Left renal pelvis (tissue), 4 donors: ENCODE data around the gene SLC5A10. TPM values are rescaled to one million over a fixed set of nuclear protein-coding genes. Genes with fewer than 3 reads are reported as not detected.

Source experiments
- DNase-seq, 4 donors: peaks; one replicate each; pipeline ENCODE4 v3.0.0-alpha.2; 2013; ENCODE audit warnings: low read depth in 4 of 4, low spot score in 3 of 4
- polyA plus RNA-seq, 4 donors: library from polyadenylated mRNA; unstranded; fragments of 120-200 nt; gene quantifications; one replicate each; pipeline ENCODE4 v1.2.1, GENCODE V29; 2013; ENCODE audit not compliant: insufficient read length in 4 of 4

SLC5A10 gene
- polyA plus RNA-seq, 4 donors: 0.15 to 0.64 (median 0.35) TPM

DNA sequence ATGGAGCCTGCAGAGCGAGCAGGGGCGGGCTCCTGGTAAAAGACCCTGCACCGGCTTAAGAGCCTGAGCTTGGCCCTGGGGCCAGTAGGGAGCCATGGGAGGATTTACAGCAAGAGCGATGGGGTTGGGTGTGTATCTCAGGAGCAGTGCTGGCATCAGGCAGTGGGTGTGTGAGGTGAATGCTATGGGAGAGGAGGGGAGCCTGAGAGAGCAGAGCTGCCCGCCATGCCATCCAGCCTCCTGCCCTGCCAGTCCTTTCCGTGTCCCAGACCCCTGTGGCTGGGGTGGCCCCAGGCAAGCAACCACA is 29.3 kb downstream of the SLC5A10 start:
- DNase-seq: no peak

DNA sequence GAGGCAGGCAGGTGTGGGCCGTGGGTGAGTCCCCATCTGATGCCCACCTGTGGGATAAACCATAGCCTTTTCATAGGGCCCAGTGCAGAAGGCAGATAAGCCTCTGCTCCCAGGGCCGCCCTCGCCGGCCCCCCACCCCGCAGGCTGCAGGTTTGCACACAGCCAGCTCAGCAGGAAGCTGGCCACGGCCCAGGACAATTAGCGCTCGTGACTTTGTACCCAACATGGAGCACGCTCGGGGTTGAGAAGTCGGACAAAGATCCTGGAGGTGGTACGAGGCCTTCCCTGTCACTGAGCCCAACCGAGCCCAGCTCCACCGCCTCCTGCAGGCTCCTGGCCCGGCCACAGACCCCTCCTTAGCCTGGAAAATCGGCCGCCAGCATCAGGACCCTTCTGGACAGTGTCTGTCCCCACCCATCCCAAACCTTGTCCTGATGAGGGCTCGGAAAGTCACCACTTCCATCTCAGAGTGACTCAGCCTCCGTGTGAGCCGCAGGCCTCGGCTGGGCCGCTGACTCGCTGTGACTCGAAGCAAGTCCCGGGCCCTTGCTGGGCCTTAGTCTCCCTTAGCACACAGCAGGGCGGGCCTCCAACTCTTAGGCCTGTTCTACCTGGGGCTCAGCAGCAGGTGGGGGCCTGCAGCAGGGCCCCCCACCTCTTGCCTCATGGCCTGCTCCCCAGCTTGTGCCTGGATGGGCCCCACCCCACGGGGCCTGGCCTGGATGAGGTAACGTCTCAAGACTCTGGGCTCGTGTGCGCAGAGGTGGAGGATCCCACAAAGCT is 29.9 kb downstream of the SLC5A10 start:
- DNase-seq: no peak

DNA sequence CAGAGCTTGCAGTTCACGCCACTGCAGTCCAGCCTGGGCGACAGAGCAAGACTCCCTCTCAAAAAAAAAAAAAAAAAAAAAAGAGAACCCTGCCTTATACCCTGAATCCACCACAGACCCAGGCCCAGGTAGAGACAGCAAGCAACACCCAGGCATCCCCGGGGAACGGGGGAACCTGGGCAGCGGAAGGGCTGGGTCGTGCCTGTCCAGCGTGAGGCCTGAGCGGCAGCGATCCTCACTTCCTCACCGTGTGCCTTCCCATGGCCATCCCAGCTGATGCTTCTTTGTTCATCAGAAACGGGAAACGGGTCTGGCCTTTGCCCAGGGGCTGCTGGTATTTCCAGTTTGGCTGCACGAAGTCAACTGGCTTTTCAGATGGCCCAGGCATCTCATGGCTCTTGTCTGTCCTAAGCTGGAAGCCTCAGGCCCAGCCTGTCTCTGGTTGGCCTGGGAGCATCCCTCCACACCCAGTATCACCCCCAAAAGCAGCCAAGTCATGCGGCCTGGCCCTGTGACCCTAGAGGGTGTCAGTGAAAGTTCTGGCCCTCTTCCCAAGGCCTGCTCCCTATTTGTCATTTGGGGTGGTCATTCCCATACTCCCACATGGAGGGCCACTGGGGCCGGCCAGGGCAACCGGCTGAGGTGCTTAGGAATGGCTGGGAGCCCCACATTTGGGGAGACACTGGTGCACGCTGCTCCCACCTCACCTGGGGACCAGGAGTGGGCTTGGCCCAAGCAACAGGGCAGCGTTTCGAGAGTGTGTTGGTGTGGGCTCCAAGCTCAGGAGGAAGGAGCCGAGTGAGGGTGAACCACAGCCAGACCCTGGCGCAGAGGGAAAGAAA is 32.5 kb downstream of the SLC5A10 start:
- DNase-seq: no peak

DNA sequence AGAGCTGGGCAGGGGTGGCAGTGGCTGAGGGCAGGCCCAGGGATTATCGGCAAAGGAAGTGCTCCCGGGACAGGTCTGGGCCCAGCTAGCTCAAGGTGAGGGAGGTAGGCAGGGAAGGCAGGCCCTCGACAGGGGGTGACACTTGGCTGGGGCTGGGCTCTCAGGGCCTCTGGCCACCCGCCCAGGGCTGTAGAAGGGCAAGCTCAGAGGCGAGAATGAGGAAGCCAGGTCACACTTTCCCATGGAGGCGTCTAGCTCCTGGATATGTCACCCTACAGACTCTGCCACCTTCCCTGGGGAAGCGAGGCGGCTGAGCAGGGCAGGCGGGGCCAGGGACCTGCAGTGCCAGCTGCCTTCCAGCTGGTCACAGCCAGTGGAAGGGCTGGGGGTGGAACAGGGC is 33.5 kb downstream of the SLC5A10 start:
- DNase-seq: no peak

DNA sequence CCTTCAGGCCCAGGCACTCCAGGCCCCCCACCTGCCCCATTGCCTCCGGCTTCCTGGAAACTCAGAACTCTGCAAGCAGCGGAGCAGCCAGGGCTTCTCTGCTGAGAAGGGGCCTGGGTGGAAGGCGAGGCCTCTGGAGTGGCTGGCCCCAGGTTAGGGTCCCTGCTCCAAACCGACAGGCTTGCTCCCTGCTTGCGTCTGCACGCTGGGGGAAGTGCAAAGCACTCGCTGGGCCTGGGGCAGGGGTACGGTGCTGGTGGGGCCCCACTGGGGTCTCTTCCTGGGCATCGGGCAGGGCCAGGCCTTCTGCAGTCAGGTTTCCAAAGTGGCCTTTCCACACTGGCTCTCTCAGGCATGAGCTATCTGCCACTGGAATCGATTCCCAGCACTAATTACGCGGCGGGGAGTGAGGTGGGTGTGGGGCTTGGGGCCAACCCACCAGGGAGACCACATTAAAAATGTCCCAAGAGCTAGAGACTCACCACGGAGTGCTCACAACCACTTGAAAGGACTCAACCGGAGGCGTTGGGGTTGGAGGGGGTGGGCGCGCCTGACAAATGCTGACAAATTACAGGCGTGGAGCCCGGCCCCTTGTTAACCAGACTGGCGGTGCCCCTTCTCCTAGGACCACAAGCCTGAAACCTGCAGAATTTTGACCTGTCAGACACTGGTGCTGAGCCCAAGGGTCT is 34.7 kb downstream of the SLC5A10 start:
- DNase-seq: no peak

DNA sequence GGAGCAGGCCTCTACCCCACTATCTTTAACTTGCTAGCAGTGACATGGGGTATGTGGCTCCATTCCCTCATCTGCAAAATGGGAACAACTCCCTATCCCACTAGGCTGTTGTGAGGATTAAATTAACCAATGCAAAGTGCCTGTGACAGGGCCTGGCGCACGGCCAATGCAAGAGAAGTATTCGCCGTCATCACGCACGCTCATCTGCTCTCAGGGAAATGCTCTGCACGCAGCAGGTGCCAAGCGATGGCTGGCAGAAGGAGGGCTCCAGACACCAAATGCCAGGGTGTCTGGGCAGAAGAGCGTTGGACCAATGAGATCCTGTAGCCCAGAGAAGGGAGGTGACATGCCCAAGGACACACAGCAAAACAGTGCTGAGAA is 35.3 kb downstream of the SLC5A10 start:
- DNase-seq: no peak

DNA sequence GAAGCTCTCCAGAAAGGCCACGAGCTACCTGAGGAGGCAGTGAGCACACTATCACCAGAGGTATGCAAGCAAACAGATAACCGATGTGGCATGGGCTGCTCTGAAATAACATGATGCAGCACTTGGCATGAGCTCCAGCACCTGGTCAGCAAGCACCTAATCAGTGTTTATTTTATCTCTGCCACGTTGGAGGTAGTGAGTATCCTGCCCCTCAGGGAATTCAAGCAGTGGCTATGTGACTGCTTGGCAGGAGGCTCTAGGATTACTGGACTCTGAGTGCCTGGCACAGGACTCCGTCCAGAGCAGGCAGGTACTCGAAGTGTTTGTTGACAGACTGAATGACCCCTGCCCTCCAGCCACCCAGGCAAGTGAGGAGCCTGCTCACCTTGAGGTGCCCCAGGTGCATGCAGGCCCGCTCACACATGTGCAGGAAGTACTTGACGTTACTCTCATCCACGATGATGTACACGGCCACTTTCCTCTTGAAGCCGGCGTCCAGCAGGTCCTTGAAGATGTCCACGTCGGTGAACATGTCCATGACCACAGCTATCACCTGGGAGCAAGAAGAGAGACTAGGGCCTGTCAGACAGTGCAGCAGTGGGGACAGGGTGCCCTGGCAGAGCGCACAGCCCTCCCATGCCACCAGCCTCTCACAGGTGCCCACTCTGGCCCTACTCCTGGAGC is 36.0 kb downstream of the SLC5A10 start:
- no peak for DNase-seq

DNA sequence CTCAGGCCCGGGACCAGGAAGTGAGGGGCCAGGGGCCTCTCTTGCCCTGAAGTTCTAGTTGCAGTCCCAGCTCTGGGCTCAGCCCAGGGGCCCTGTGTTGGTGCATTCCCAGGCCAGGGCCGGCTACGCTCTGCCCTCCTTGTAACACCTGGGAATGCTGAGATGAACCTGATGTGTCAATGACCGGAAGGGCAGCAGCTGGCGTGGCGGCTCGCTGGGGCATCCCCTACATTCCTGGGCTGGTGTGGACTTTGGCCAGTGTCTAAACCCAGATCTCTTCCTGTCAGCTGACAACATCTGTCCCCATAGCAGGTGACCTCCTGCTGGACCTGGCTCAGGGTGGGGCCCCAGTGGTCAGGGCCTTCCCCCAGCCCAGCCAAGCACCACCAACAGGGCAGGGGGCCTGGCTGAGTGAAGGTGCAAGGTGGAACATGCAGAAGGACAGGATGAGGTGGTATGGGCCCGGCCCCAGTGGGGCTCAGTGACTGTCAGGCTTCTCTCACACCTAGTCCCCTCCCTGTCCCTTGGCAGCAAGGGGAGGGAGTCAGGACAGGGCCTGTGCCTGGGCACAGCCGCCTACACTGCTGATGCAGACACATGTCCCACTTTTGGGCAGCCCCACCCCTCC is 36.7 kb downstream of the SLC5A10 start:
- DNase-seq: no peak

DNA sequence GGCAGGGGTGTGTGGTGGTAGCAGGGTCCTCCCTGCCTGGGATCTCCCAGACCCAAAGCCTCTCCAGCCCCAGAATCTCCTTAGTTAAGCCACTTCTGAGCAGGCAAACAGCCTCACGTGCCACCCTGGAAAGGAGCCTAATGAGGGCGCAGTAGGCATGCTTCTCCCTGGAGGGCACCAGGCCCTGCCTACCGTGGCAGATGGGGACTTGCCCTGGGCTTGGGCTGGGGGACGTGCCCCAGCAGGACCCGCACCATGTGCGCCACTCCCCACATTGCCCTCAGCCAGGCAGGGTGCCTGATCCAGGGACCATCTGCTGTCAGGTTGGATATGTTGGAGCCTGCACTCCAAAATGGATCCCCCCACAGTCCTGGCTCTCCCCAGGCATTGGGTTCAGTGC is 38.4 kb downstream of the SLC5A10 start:
- DNase-seq: no peak

DNA sequence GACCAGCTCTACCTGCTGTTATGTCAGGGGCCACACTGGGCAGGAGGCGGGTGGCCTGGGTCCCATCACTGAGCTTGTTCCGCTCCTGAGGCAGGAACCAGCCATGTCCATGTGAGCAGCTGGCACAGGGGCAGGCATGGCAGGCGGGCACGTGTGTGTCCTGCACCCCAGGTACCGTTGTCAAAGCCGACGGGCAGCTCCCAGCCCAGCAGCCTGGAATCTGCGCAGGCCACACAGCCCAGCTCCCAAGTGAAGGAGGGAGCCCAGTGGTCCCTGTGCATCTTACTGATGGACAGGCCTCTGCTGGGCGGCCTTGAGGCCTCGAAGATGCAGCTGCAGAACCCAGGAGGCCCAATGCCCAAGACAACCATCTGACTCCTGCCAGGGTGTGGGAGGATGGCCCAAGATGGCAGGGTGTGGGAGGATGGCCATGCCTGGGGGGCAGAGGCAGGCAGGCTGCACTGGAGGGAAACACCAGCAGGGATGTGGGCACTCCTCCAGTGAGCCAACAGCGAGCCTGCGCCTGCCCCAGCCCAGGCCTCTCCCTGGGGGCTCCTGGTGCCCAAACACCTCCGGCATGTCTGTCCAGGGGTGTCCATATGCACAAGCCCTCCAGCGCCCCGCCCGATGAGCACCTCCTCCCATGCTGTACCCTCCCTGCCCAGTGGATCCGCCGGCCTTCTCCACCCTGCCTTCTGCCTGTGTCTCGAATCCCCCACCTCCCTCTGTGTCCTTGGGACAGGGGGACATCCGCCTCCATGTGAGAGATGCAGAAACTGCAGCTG is 39.8 kb downstream of the SLC5A10 start:
- no peak for DNase-seq

DNA sequence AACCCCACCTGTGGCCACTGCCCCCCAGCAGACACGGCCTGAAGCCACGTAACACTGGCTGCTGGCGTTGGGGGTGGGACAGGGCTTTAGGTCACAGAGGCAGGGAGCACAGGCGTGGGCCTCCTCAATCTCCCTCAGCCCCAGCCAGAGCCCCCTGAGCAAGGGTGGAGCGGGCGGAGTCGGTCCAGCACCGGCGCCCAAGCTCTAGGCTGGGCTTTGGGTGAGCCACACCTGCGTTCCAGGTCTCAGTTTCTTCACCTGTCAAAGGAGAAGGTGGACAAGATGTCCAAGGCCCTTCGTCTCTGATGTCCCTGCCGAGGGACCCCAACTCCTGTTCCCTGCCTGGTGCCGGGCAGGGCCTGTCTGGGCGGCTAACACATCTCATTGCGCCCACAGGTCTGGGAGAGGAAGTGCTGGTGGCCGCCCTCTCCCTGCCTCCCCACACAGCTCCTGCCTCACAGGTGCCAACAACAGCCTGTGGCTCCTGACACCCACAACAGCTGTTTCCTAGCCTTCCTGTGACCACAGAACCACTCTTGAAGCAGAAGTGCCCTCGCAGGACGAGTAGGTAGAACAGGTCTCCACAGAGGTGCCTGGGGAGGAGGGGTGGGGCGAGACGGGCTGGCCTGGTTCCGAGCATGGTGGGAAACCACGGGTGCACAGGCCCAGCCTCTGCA is 40.6 kb downstream of the SLC5A10 start:
- DNase-seq: no peak

DNA sequence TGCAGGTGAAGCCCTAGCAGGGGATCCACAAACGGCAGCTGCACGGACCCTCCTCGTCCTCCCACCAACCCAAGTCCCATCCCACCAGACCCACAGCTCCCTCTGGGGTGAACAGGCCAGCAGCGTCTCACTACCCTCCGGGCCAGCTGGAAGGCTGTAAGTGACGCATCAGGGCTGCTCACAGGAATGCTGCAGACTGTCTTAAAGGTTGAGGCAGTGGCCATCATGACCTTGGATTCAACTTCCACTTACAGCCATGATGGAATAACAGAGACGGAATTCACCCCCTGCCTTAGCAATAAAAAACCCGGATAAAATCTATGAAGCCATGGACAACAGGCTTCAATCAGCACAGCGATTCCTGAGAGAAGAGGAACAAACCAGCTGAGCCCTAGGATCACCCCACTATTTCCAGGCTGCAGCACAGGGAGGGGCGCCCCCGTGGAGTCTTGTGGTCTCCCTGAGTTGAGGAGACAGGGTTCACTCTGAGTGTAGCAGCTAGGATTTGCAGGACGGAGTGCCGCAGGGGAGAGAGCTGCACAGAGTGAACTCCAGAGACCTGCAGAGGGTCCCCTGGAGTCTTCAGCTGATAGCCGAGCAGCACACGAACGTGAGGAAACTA is 42.1 kb downstream of the SLC5A10 start:
- DNase-seq: peak in 1 of 4 donors; percentile 32

DNA sequence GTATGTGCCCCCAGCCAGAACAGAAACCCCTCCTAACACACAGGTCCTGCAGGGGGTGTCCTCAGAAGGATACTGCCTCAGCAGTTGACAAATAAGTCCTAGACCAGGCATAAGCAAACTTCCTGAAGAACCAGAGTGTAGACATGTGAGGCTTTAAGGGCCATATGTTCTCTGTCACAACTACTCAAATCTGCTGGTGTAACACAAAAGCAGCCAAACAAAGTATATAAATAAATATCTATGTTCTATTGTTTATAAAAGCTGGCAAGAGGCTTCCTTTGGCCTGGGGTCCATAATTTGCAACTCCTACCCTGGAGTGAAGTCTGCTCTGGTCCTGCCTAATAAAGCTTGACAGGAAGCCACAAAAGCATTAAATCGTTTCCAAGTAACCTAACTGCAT is 42.7 kb downstream of the SLC5A10 start:
- DNase-seq: no peak

DNA sequence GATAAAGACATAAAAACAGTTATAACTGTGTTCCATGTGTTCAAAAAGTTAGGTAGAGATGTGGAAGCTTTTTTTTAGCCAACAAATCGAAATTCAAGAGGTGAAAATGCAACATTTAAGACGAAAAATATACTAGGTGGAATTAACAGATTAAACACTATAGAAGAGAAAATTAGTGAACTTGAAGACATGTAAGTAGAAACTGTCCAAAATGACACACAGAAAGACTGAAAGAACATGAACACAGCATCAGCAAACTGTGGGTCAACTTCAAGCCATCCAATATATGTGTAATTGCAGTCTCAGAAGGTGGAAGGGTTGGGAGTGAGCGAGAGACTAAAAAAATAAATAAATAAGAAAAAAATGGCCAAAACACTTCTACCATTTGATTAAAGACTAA is 43.3 kb downstream of the SLC5A10 start:
- DNase-seq: no peak

DNA sequence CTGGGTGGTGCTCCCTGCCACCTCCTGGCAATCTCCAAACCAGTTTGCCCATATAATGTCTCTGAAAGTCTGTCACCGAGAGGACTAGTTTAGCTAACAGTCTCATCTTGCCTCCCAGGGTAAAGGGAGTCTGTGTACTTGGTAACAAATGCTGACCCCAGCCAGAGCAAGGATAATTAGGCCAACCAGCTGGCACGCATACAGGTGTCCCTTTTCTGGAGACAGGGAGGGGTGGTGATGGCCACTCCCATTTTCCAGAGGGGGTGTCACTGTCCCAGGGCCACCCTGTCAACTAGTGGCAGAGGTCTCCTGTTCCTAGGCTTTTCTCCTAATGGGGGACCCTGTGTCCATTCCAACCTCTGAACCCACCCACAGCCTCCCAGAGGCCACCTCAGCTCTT is 44.5 kb downstream of the SLC5A10 start:
- DNase-seq: no peak

DNA sequence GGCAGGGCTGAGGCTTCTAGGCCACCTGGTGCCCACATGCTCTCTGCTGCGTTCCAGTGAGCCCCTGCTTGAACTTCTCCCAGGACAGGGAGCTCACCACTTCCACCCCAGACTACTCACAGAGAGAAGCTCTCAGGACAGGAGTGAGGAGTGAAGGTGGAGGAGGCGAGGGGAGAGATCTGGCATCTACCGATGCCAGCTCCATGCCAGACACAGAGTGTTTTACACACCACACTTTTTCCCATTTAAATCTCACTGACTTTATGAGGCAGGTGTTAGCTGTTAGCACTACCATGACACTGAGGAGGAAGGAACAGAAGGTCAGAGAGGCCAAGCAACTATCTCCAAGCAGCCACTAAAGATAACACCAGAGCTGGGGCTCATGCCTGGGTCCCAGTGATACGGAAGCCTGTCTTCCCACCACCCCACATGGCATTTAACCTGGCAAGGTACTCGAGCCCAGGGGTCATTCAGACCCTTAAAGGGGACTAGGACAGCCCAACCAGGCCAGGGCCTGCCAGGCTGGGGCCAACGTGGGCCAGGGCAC is 45.8 kb downstream of the SLC5A10 start:
- no peak for DNase-seq

DNA sequence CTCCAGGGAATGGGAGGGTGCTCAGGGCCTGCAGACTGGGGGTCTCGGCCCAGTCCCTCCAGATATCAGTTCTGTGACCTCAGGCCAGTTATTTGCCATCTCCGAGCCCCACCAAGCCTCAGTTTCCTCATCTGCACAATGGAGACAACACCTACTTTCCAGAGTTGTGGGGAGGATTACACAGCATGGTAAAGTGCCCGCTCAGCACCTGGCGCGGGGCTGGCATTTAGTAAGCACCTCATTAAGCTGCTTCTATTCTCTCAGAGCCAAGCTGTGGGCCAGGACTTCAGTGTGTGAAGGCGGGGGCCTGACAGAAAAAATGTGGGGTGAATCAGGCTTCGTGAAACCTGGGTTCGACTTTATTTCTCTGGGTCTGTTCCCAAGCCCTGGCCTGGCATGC is 47.4 kb downstream of the SLC5A10 start:
- no peak for DNase-seq

DNA sequence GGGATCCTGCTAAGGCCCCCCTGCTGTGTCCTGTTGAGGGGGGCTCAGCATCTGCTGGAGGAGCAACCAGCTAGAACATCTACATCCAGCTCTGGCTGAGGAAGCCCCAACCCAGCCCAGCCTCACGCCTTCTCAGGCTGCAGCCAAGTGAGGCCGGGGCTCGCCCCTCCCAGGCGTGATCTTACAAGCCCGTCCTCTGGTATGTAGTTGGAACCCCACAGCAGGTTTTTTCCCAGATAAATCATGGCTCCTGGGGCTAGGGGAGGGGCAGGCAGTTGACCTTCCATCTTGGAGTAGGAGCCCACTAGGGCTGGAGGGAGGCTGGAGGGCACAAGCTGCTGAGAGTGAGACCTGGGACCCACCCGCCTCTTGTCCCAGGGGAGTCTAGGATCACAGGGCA is 47.9 kb downstream of the SLC5A10 start:
- DNase-seq: no peak
